ENCODE data around the gene NLN. TPM values are rescaled to one million over a fixed set of nuclear protein-coding genes. Genes with fewer than 3 reads are reported as not detected.

NLN gene
- total and polyA plus RNA-seq, 2 experiments from 2014 or later, result 16.4 to 24.3 TPM

DNA sequence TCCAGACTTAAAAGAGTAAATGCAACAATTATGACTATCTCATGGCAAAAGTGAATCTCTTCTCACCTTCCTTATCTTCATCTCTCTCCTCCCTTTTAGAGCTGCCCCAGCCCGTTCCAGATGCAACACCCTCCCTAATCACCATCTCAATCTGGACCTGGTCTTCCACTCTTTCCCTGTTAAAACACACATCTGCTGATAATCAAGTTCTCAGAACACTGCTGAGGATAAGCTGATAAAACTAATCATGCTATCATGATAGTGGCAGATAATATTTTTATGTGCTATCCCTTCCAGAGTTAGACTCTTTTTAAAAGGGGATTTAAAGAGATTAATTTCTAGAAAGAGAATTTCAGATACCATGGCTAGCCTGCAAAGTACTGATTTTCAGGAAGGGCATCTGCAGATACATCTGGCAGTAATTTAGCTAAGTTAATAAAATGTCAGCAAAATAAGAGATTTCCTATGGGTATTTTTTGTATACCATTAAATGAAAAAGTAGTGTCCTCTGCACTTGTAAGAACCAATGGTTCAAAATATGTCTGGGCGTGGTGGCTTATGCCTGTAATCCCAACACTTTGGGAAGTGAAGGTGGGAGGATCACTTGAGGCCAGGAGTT lies 17.3 kb upstream of the NLN start:
- peaks cover 4% of the 10 kb centered on the region for H3K4me1 ChIP-seq (ENCODE audit: insufficient read depth)
- H3K4me3 ChIP-seq, result no peak overlapping the region
- no peak overlapping the region for H3K27ac ChIP-seq
- no peaks in the 10 kb centered on the region for H3K36me3 ChIP-seq (replicated peaks; ENCODE audit: insufficient read depth, low read depth)
- no peaks in the 10 kb centered on the region for H3K9me2 ChIP-seq (replicated peaks; ENCODE audit: insufficient read depth)
- H3K27me3 ChIP-seq, result no peaks in the 10 kb centered on the region
- no peak overlapping the region for H2AFZ ChIP-seq
- no peak for DNase-seq (ENCODE audit: low spot score)
- TF ChIP-seq EZH2phosphoT487 (IDR thresholded peaks at IDR 0.05; ENCODE audit: low read depth, severe bottlenecking, unreplicated experiment) (no peak), EZH2 (IDR thresholded peaks at IDR 0.05; ENCODE audit: borderline replicate concordance) (no peak)
- TF ChIP-seq, protein P1, sequence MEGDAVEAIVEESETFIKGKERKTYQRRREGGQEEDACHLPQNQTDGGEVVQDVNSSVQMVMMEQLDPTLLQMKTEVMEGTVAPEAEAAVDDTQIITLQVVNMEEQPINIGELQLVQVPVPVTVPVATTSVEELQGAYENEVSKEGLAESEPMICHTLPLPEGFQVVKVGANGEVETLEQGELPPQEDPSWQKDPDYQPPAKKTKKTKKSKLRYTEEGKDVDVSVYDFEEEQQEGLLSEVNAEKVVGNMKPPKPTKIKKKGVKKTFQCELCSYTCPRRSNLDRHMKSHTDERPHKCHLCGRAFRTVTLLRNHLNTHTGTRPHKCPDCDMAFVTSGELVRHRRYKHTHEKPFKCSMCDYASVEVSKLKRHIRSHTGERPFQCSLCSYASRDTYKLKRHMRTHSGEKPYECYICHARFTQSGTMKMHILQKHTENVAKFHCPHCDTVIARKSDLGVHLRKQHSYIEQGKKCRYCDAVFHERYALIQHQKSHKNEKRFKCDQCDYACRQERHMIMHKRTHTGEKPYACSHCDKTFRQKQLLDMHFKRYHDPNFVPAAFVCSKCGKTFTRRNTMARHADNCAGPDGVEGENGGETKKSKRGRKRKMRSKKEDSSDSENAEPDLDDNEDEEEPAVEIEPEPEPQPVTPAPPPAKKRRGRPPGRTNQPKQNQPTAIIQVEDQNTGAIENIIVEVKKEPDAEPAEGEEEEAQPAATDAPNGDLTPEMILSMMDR (IDR thresholded peaks at IDR 0.05; ENCODE audit: poor library complexity), result no peak
- WGBS (ENCODE audit: low lambda C conversion rate, missing lambda C conversion rate), result 70% methylated on average over 2 of the region's 2 CpGs
- H3K79me2 ChIP-seq, result no peaks in the 10 kb centered on the region
- no peaks in the 10 kb centered on the region for H4K20me1 ChIP-seq (ENCODE audit: insufficient read depth, poor library complexity, severe bottlenecking)
- no peak overlapping the region for H3K4me2 ChIP-seq
- H3K9me3 ChIP-seq (ENCODE audit: low read depth), result no peaks in the 10 kb centered on the region

DNA sequence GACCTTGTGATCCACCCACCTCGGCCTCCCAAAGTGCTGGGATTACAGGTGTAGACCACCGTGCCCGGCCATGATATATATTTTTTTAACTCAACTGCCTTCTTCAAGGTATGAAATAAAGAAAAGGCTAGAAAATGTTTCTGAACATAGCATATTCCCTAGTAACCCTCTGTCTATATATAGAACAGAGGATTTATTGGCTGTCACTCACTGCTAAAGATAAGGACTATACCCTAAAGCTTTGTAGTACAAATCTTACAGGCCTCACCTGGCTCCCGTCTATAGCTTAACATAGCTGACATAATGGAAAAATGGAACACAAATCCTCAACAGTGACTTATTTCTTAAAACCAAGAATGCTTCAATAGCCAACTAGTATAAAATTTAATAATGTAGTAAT lies 14.3 kb upstream of the NLN start:
- peak; percentile 8 for DNase-seq (ENCODE audit: low spot score)
- Histone ChIP-seq H3K9me2 (replicated peaks; ENCODE audit: insufficient read depth) (no peaks in the 10 kb centered on the region), H3K79me2 (no peaks in the 10 kb centered on the region), H4K20me1 (ENCODE audit: insufficient read depth, poor library complexity, severe bottlenecking) (no peaks in the 10 kb centered on the region), H3K27me3 (no peaks in the 10 kb centered on the region), H3K4me3 (no peak overlapping the region), H3K9me3 (ENCODE audit: low read depth) (no peaks in the 10 kb centered on the region), H2AFZ (no peak overlapping the region), H3K4me2 (no peak overlapping the region), H3K27ac (no peak overlapping the region), H3K4me1 (ENCODE audit: insufficient read depth) (peaks cover 4% of the 10 kb centered on the region), H3K36me3 (replicated peaks; ENCODE audit: insufficient read depth, low read depth) (no peaks in the 10 kb centered on the region)
- no peak for TF ChIP-seq EZH2 (IDR thresholded peaks at IDR 0.05; ENCODE audit: borderline replicate concordance)
- TF ChIP-seq, protein P1 (IDR thresholded peaks at IDR 0.05; ENCODE audit: poor library complexity), result no peak
- no peak for TF ChIP-seq EZH2phosphoT487 (IDR thresholded peaks at IDR 0.05; ENCODE audit: low read depth, severe bottlenecking, unreplicated experiment)
- 88% methylated on average over 4 of the region's 4 CpGs for WGBS (ENCODE audit: low lambda C conversion rate, missing lambda C conversion rate)

DNA sequence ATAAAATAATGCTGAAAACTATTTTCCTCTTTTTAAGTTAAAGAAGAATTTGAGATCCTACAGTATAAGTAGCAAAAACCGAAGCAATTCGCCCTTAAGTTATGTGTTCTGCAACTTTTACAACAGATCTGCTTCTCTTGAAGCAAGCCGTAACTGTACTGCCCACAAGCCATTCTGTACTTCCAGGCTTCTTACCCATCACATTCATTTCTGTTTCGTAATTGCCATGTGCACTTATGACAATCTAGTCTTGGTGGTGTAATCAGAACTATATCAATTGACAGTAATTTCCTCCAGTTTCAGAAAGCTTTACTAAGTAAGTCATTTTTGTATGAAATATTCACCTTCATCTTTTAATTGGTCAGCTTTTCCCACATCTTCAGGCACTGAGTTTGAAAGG lies 13.9 kb upstream of the NLN start:
- H3K9me3 ChIP-seq (ENCODE audit: low read depth), result no peaks in the 10 kb centered on the region
- H3K4me1 ChIP-seq (ENCODE audit: insufficient read depth), result peaks cover 4% of the 10 kb centered on the region
- H4K20me1 ChIP-seq (ENCODE audit: insufficient read depth, poor library complexity, severe bottlenecking), result no peaks in the 10 kb centered on the region
- H3K27me3 ChIP-seq, result no peaks in the 10 kb centered on the region
- no peak for TF ChIP-seq EZH2 (IDR thresholded peaks at IDR 0.05; ENCODE audit: borderline replicate concordance)
- TF ChIP-seq EZH2phosphoT487 (IDR thresholded peaks at IDR 0.05; ENCODE audit: low read depth, severe bottlenecking, unreplicated experiment), result no peak
- TF ChIP-seq, protein P1 (IDR thresholded peaks at IDR 0.05; ENCODE audit: poor library complexity), result no peak
- H3K4me2 ChIP-seq, result no peak overlapping the region
- no peaks in the 10 kb centered on the region for H3K79me2 ChIP-seq
- H3K4me3 ChIP-seq, result no peak overlapping the region
- WGBS (ENCODE audit: low lambda C conversion rate, missing lambda C conversion rate), result 85% methylated on average over 4 of the region's 4 CpGs
- no peak overlapping the region for H3K27ac ChIP-seq
- no peak for DNase-seq (ENCODE audit: low spot score)
- no peaks in the 10 kb centered on the region for H3K36me3 ChIP-seq (replicated peaks; ENCODE audit: insufficient read depth, low read depth)
- no peak overlapping the region for H2AFZ ChIP-seq
- H3K9me2 ChIP-seq (replicated peaks; ENCODE audit: insufficient read depth), result no peaks in the 10 kb centered on the region

Data from hepatocyte (in vitro differentiated cells).